Liver (tissue), 9 donors: ENCODE measurements around the gene SLC13A2. TPM values are rescaled to one million over a fixed set of nuclear protein-coding genes. Genes with fewer than 3 reads are reported as not detected.

ENCODE experiments used
- DNase-seq: peaks from one replicate; pipeline ENCODE4 v3.0.0-alpha.2; 2017; ENCODE audit warnings: low spot score
- H3K27ac ChIP-seq, 2 donors: one replicate each; pipeline ENCODE4 v1.7.0; 2013; ENCODE audit warnings: inconsistent platforms in 2 of 2, low read length in 2 of 2, control low read depth in 1 of 2, low read depth in 1 of 2, mild to moderate bottlenecking in 1 of 2
- H3K27me3 ChIP-seq, 4 donors: one replicate each; pipeline versions ENCODE4 v1.6.1 to v1.7.0; 2013; ENCODE audit warnings: low read length in 3 of 4, inconsistent platforms in 1 of 4, mild to moderate bottlenecking in 1 of 4, moderate library complexity in 1 of 4; ENCODE audit not compliant: control insufficient read depth in 4 of 4, insufficient read depth in 4 of 4
- H3K36me3 ChIP-seq, 4 donors: one replicate each; pipeline versions ENCODE4 v1.6.1 to v1.7.0; 2013; ENCODE audit warnings: low read length in 3 of 4, mild to moderate bottlenecking in 3 of 4, low read depth in 1 of 4, moderate library complexity in 1 of 4; ENCODE audit not compliant: control insufficient read depth in 4 of 4, insufficient read depth in 3 of 4
- H3K4me1 ChIP-seq, 4 donors: one replicate each; pipeline versions ENCODE4 v1.6.1 to v1.7.0; 2013; ENCODE audit warnings: low read length in 3 of 4, mild to moderate bottlenecking in 3 of 4, moderate library complexity in 1 of 4; ENCODE audit not compliant: control insufficient read depth in 4 of 4, insufficient read depth in 4 of 4
- H3K4me3 ChIP-seq, 3 donors: one replicate each; pipeline versions ENCODE4 v1.6.1 to v1.7.0; 2013; ENCODE audit warnings: low read length in 3 of 3, control low read depth in 1 of 3, low read depth in 1 of 3, mild to moderate bottlenecking in 1 of 3
- H3K9ac ChIP-seq, 2 donors: one replicate each; pipeline ENCODE4 v1.7.0; 2013; ENCODE audit warnings: low read length in 2 of 2, mild to moderate bottlenecking in 2 of 2, moderate library complexity in 2 of 2, control low read depth in 1 of 2, low read depth in 1 of 2
- H3K9me3 ChIP-seq, 4 donors: one replicate each; pipeline versions ENCODE4 v1.6.1 to v1.7.0; 2013; ENCODE audit warnings: low read length in 3 of 4; ENCODE audit not compliant: control insufficient read depth in 4 of 4
- EGR1 ChIP-seq, 2 donors: IDR thresholded peaks; 2 replicates each; pipeline ENCODE4 v1.6.1; 2016 to 2018; ENCODE audit warnings: antibody characterized with exemption in 2 of 2, low read depth in 2 of 2
- FOXA1 ChIP-seq: IDR thresholded peaks from 2 replicates; pipeline ENCODE4 v1.6.1; 2016; ENCODE audit warnings: antibody characterized with exemption
- FOXA2 ChIP-seq: IDR thresholded peaks from 2 replicates; pipeline ENCODE4 v1.6.1; 2016; ENCODE audit warnings: antibody characterized with exemption
- GABPA ChIP-seq, 2 donors: IDR thresholded peaks in 1 of 2; conservative IDR thresholded peaks in 1 of 2; 2 replicates each; pipeline ENCODE4 v1.6.1; 2016; ENCODE audit warnings: antibody characterized with exemption in 2 of 2, mild to moderate bottlenecking in 1 of 2, moderate library complexity in 1 of 2
- HNF4A ChIP-seq, 2 donors: conservative IDR thresholded peaks; 2 replicates each; pipeline ENCODE4 v1.6.1; 2016; ENCODE audit warnings: antibody characterized with exemption in 2 of 2, mild to moderate bottlenecking in 2 of 2
- HNF4G ChIP-seq: IDR thresholded peaks from 2 replicates; pipeline ENCODE4 v1.6.1; 2016; ENCODE audit warnings: antibody characterized with exemption
- JUND ChIP-seq, 2 donors: IDR thresholded peaks; 2 replicates each; pipeline ENCODE4 v1.6.1; 2016; ENCODE audit warnings: antibody characterized with exemption in 2 of 2
- NR2F2 ChIP-seq: IDR thresholded peaks from 2 replicates; pipeline ENCODE4 v1.6.1; 2016; ENCODE audit warnings: antibody characterized with exemption
- RAD21 ChIP-seq, 2 donors: IDR thresholded peaks; 2 replicates each; pipeline ENCODE4 v1.6.1; 2016; ENCODE audit warnings: antibody characterized with exemption in 2 of 2, mild to moderate bottlenecking in 2 of 2
- RXRA ChIP-seq, 2 donors: IDR thresholded peaks; 2 replicates each; pipeline ENCODE4 v1.6.1; 2017 to 2018; ENCODE audit warnings: antibody characterized with exemption in 2 of 2, mild to moderate bottlenecking in 1 of 2
- SP1 ChIP-seq: IDR thresholded peaks from 2 replicates; pipeline ENCODE4 v1.6.1; 2018; ENCODE audit warnings: antibody characterized with exemption, mild to moderate bottlenecking
- TAF1 ChIP-seq: conservative IDR thresholded peaks from 2 replicates; pipeline ENCODE4 v1.6.1; 2016; ENCODE audit warnings: antibody characterized with exemption, mild to moderate bottlenecking
- YY1 ChIP-seq: IDR thresholded peaks from 2 replicates; pipeline ENCODE4 v1.6.1; 2016; ENCODE audit warnings: antibody characterized with exemption, mild to moderate bottlenecking
- WGBS: extraction: QIAGEN DNeasy Blood & Tissue Kit; methylation state at CpG from one replicate; pipeline ENCODE4 v1.1.7; 2013; 5-methylcytosine and 5-hydroxymethylcytosine counted together
- polyA plus RNA-seq, 2 donors: library from polyadenylated mRNA; stranded (reverse) in 1 of 2; unstranded in 1 of 2; fragments of 200-250 nt in 1 of 2; fragments of >200 nt in 1 of 2; fragmentation: Nextera tagmentation in 1 of 2; extraction: Ambion mirVana in 1 of 2; gene quantifications; one replicate each; pipeline versions ENCODE4 v1.2.1 to v1.2.3, GENCODE V29; 2013 to 2015
- total RNA-seq, 2 donors: library from RNA; depleted of rRNA; stranded (reverse); fragments of >200 nt; gene quantifications; one replicate each; pipeline ENCODE4 v1.2.3, GENCODE V29; 2014
- TF ChIP-seq, protein P1 (sequence below): IDR thresholded peaks from 2 replicates; pipeline ENCODE4 v1.6.1; 2016; ENCODE audit warnings: antibody characterized with exemption
- TF ChIP-seq, protein P2 (sequence below): IDR thresholded peaks from 2 replicates; pipeline ENCODE4 v1.6.1; 2016; ENCODE audit warnings: antibody characterized with exemption
- TF ChIP-seq, protein P3 (sequence below): fragments of 150-350 bp; IDR thresholded peaks from 2 replicates; pipeline ENCODE4 v1.5.1; 2017; ENCODE audit warnings: improper control_type of control experiment, low read depth, low read length; ENCODE audit not compliant: missing input control
- TF ChIP-seq, protein P4 (sequence below): IDR thresholded peaks from 2 replicates; pipeline ENCODE4 v1.6.1; 2016; ENCODE audit warnings: antibody characterized with exemption, mild to moderate bottlenecking
- TF ChIP-seq, protein P5 (sequence below): IDR thresholded peaks from 2 replicates; pipeline ENCODE4 v1.6.1; 2016; ENCODE audit warnings: antibody characterized with exemption
- donor health status: healthy.
- donor health status: healthy.
- donor health status: healthy.
- donor health status: healthy.
- donor health status: healthy.

SLC13A2 gene
- total and polyA plus RNA-seq, 4 donors, result 0.10 to 0.52 (median 0.36) TPM

GRCh38 chr17:28534740-28535375, 61.4 kb downstream of the SLC13A2 start:
- DNase-seq, result no peak
- Histone ChIP-seq H3K4me3 (no peak overlapping the region), H3K4me1 (no peaks in the 10 kb centered on the region), H3K9me3 (no peaks in the 10 kb centered on the region), H3K27me3 (no peaks in the 10 kb centered on the region), H3K36me3 (no peaks in the 10 kb centered on the region), H3K27ac (no peak overlapping the region), H3K9ac (no peak overlapping the region)
- TF ChIP-seq, protein P1, sequence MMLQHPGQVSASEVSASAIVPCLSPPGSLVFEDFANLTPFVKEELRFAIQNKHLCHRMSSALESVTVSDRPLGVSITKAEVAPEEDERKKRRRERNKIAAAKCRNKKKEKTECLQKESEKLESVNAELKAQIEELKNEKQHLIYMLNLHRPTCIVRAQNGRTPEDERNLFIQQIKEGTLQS, result no peak
- TF ChIP-seq RAD21 (IDR thresholded peaks at IDR 0.05) (no peak), NR2F2 (no peak), EGR1 (IDR thresholded peaks at IDR 0.05; ENCODE audit: low read depth in 2 of 2) (no peak), TAF1 (no peak)
- TF ChIP-seq, protein P2, sequence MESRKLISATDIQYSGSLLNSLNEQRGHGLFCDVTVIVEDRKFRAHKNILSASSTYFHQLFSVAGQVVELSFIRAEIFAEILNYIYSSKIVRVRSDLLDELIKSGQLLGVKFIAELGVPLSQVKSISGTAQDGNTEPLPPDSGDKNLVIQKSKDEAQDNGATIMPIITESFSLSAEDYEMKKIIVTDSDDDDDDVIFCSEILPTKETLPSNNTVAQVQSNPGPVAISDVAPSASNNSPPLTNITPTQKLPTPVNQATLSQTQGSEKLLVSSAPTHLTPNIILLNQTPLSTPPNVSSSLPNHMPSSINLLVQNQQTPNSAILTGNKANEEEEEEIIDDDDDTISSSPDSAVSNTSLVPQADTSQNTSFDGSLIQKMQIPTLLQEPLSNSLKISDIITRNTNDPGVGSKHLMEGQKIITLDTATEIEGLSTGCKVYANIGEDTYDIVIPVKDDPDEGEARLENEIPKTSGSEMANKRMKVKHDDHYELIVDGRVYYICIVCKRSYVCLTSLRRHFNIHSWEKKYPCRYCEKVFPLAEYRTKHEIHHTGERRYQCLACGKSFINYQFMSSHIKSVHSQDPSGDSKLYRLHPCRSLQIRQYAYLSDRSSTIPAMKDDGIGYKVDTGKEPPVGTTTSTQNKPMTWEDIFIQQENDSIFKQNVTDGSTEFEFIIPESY, result no peak
- 93% methylated on average over 11 of the region's 11 CpGs for WGBS

DNA sequence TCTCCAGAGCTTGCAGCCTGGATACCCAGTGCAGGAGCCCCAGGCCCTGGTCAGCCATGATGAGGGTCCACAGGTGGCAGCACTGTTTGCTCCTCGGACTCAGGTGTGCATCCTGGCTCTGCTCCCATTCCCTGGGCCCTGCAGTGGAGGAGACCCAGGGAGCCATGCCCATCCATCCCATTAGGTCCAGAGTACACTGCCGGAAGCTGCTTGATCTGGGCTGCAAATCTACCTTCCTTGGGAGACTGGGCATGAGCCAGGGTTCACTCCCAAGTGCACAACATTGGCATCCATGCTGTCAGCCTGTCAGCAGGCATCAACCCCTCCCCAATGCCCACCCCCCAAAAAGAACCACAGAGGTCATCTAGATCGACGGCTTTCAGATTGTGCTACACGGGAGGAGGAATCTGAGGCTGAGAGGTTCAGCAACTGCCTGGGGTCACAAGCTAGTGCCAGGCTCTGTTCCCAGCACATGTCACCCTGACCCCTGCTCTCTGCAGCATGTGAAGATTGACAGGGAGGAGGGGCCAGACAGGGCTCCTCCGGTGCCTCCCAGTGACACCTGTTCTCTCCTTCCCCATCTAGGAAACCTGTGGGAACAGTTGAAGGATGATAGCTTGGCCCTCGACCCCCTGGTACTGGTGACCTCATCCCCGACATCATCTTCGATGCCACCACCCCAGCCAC, 63.2 kb downstream of the SLC13A2 start:
- DNase-seq, result no peak
- WGBS, result 65% methylated on average over 9 of the region's 9 CpGs
- H3K4me1 ChIP-seq, result no peaks in the 10 kb centered on the region

More for the DNA sequence above, 63.2 kb downstream of the SLC13A2 start:
- no peak overlapping the region for H3K9ac ChIP-seq
- H3K36me3 ChIP-seq, result no peaks in the 10 kb centered on the region
- no peak overlapping the region for H3K27ac ChIP-seq
- H3K4me3 ChIP-seq, result no peak overlapping the region
- no peaks in the 10 kb centered on the region for H3K27me3 ChIP-seq
- TF ChIP-seq RXRA (IDR thresholded peaks at IDR 0.05) (no peak), TAF1 (no peak), JUND (IDR thresholded peaks at IDR 0.05) (no peak), FOXA2 (no peak), GABPA (IDR thresholded peaks at IDR 0.05 in 1 of 2, conservative IDR thresholded peaks at IDR 0.05 in 1 of 2) (no peak), NR2F2 (no peak), FOXA1 (no peak), SP1 (no peak), YY1 (no peak), HNF4A (conservative IDR thresholded peaks at IDR 0.05) (no peak), RAD21 (IDR thresholded peaks at IDR 0.05) (no peak), EGR1 (IDR thresholded peaks at IDR 0.05; ENCODE audit: low read depth in 2 of 2) (no peak), HNF4G (no peak)
- TF ChIP-seq, protein P1, result no peak
- TF ChIP-seq, protein P3, sequence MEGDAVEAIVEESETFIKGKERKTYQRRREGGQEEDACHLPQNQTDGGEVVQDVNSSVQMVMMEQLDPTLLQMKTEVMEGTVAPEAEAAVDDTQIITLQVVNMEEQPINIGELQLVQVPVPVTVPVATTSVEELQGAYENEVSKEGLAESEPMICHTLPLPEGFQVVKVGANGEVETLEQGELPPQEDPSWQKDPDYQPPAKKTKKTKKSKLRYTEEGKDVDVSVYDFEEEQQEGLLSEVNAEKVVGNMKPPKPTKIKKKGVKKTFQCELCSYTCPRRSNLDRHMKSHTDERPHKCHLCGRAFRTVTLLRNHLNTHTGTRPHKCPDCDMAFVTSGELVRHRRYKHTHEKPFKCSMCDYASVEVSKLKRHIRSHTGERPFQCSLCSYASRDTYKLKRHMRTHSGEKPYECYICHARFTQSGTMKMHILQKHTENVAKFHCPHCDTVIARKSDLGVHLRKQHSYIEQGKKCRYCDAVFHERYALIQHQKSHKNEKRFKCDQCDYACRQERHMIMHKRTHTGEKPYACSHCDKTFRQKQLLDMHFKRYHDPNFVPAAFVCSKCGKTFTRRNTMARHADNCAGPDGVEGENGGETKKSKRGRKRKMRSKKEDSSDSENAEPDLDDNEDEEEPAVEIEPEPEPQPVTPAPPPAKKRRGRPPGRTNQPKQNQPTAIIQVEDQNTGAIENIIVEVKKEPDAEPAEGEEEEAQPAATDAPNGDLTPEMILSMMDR, result no peak
- TF ChIP-seq, protein P4, sequence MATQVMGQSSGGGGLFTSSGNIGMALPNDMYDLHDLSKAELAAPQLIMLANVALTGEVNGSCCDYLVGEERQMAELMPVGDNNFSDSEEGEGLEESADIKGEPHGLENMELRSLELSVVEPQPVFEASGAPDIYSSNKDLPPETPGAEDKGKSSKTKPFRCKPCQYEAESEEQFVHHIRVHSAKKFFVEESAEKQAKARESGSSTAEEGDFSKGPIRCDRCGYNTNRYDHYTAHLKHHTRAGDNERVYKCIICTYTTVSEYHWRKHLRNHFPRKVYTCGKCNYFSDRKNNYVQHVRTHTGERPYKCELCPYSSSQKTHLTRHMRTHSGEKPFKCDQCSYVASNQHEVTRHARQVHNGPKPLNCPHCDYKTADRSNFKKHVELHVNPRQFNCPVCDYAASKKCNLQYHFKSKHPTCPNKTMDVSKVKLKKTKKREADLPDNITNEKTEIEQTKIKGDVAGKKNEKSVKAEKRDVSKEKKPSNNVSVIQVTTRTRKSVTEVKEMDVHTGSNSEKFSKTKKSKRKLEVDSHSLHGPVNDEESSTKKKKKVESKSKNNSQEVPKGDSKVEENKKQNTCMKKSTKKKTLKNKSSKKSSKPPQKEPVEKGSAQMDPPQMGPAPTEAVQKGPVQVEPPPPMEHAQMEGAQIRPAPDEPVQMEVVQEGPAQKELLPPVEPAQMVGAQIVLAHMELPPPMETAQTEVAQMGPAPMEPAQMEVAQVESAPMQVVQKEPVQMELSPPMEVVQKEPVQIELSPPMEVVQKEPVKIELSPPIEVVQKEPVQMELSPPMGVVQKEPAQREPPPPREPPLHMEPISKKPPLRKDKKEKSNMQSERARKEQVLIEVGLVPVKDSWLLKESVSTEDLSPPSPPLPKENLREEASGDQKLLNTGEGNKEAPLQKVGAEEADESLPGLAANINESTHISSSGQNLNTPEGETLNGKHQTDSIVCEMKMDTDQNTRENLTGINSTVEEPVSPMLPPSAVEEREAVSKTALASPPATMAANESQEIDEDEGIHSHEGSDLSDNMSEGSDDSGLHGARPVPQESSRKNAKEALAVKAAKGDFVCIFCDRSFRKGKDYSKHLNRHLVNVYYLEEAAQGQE, result no peak
- TF ChIP-seq, protein P2, result no peak
- TF ChIP-seq, protein P5, sequence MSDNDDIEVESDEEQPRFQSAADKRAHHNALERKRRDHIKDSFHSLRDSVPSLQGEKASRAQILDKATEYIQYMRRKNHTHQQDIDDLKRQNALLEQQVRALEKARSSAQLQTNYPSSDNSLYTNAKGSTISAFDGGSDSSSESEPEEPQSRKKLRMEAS, result no peak
- H3K9me3 ChIP-seq, result no peaks in the 10 kb centered on the region
